Liver (tissue), 3 donors: Measurements from ENCODE around the gene OBP2B.

Source experiments
- CTCF ChIP-seq: fragments of 150-350 bp; IDR thresholded peaks from 2 replicates; pipeline ENCODE4 v1.5.1; 2017; ENCODE audit warnings: improper control_type of control experiment, low read depth, low read length; ENCODE audit not compliant: missing input control
- TAF1 ChIP-seq: conservative IDR thresholded peaks from 2 replicates; pipeline ENCODE4 v1.6.1; 2016; ENCODE audit warnings: antibody characterized with exemption, mild to moderate bottlenecking
- ZBTB33 ChIP-seq: IDR thresholded peaks from 2 replicates; pipeline ENCODE4 v1.6.1; 2016; ENCODE audit warnings: antibody characterized with exemption
- donor health status: healthy.
- donor health status: healthy.

GRCh38 chr9:133225171-133226011 is 16.3 kb upstream of the OBP2B start:
- TF ChIP-seq CTCF, result no peak
- no peak for TF ChIP-seq ZBTB33
- TF ChIP-seq TAF1, result no peak
